Adrenal gland (tissue), 5 donors: ENCODE results near the gene DNAH8.

ENCODE experiments used
- CTCF ChIP-seq, 6 experiments: fragments of 450-650 bp in 4 of 6; fragments of 200-600 bp in 2 of 6; sonication (generic) in 1 of 6; IDR thresholded peaks; 1 replicate in 5 of 6; 2 replicates in 1 of 6; pipeline versions ENCODE4 v1.5.1 to v1.8.0; 2016 to 2021; ENCODE audit warnings: antibody characterized with exemption in 6 of 6, mild to moderate bottlenecking in 2 of 6, moderate library complexity in 1 of 6
- POLR2A ChIP-seq, 2 donors: fragments of 450-650 bp; IDR thresholded peaks; one replicate each; pipeline ENCODE4 v1.6.1; 2017; ENCODE audit warnings: antibody characterized with exemption in 2 of 2, mild to moderate bottlenecking in 2 of 2, moderate library complexity in 1 of 2
- donor health status: DM: no; HTN: no; CAD: no.

GRCh38 chr6:38857815-38858214 lies 142.7 kb downstream of the DNAH8 start:
- TF ChIP-seq CTCF (IDR thresholded peaks at IDR 0.05), result no peak
- TF ChIP-seq POLR2A (IDR thresholded peaks at IDR 0.05), result no peak
